WTC11 (cell line): ENCODE results near the gene BCAS3.

Experiments used
- CBFB ChIP-seq: sonication (generic); formaldehyde crosslinking; IDR thresholded peaks from 2 replicates; pipeline ENCODE4 v1.8.1; 2022; ENCODE audit warnings: mild to moderate bottlenecking, low read depth, missing genetic modification reagents
- IRF2 ChIP-seq: sonication (generic); formaldehyde crosslinking; IDR thresholded peaks from 2 replicates; pipeline ENCODE4 v1.8.0; 2022; ENCODE audit warnings: low read depth, missing genetic modification reagents, borderline replicate concordance
- KAT7 ChIP-seq: sonication (generic); formaldehyde crosslinking; IDR thresholded peaks from 2 replicates; pipeline ENCODE4 v1.8.1; 2023; ENCODE audit warnings: missing genetic modification reagents, mild to moderate bottlenecking, borderline replicate concordance
- MXD4 ChIP-seq: fragments of 250-450 bp; sonication (Bioruptor Pico); IDR thresholded peaks from 2 replicates; pipeline ENCODE4 v1.8.0; 2021; ENCODE audit warnings: mild to moderate bottlenecking, moderate library complexity, borderline replicate concordance
- NFYB ChIP-seq: sonication (generic); formaldehyde crosslinking; conservative IDR thresholded peaks from 2 replicates; pipeline ENCODE4 v1.8.0; 2022; ENCODE audit warnings: low read depth, missing genetic modification reagents
- NR2C2 ChIP-seq: sonication (generic); formaldehyde crosslinking; IDR thresholded peaks from 2 replicates; pipeline ENCODE4 v1.8.0; 2022; ENCODE audit warnings: mild to moderate bottlenecking, missing genetic modification reagents
- SMAD4 ChIP-seq: sonication (generic); formaldehyde crosslinking; IDR thresholded peaks from 2 replicates; pipeline ENCODE4 v1.8.0; 2022; ENCODE audit warnings: mild to moderate bottlenecking, missing genetic modification reagents
- SP1 ChIP-seq: sonication (generic); formaldehyde crosslinking; conservative IDR thresholded peaks from 2 replicates; pipeline ENCODE4 v1.8.1; 2022; ENCODE audit warnings: missing genetic modification reagents
- ZNF423 ChIP-seq: fragments of 250-450 bp; sonication (Bioruptor Pico); IDR thresholded peaks from 2 replicates; pipeline ENCODE4 v2.1.2; 2022; ENCODE audit warnings: mild to moderate bottlenecking, moderate library complexity
- ZNF671 ChIP-seq: fragments of 250-450 bp; sonication (Bioruptor Pico); IDR thresholded peaks from 2 replicates; pipeline ENCODE4 v1.8.0; 2021; ENCODE audit warnings: mild to moderate bottlenecking
- TF ChIP-seq, protein P1 (sequence below): fragments of 200-600 bp; IDR thresholded peaks from 2 replicates; pipeline ENCODE4 v1.8.0; 2022; ENCODE audit warnings: antibody characterized with exemption
- TF ChIP-seq, protein P2 (sequence below): sonication (generic); formaldehyde crosslinking; IDR thresholded peaks from 2 replicates; pipeline ENCODE4 v1.8.0; 2023; ENCODE audit warnings: missing genetic modification reagents, mild to moderate bottlenecking, borderline replicate concordance
- TF ChIP-seq, protein P3 (sequence below): fragments of 250-450 bp; sonication (Bioruptor Pico); IDR thresholded peaks from 2 replicates; pipeline ENCODE4 v2.1.2; 2022; ENCODE audit warnings: mild to moderate bottlenecking, moderate library complexity

- TF ChIP-seq ZNF671 (CRISPR knock-in tag) (no peak), SP1 (CRISPR knock-in tag) (no peak), CBFB (CRISPR knock-in tag) (no peak), NR2C2 (CRISPR knock-in tag) (no peak), IRF2 (CRISPR knock-in tag) (no peak), KAT7 (CRISPR knock-in tag) (no peak), SMAD4 (CRISPR knock-in tag) (no peak), NFYB (CRISPR knock-in tag) (no peak), ZNF423 (CRISPR knock-in tag) (peak; percentile 72; the same call in 1 of the 2 replicates), MXD4 (CRISPR knock-in tag) (no peak)
- TF ChIP-seq, protein P1, sequence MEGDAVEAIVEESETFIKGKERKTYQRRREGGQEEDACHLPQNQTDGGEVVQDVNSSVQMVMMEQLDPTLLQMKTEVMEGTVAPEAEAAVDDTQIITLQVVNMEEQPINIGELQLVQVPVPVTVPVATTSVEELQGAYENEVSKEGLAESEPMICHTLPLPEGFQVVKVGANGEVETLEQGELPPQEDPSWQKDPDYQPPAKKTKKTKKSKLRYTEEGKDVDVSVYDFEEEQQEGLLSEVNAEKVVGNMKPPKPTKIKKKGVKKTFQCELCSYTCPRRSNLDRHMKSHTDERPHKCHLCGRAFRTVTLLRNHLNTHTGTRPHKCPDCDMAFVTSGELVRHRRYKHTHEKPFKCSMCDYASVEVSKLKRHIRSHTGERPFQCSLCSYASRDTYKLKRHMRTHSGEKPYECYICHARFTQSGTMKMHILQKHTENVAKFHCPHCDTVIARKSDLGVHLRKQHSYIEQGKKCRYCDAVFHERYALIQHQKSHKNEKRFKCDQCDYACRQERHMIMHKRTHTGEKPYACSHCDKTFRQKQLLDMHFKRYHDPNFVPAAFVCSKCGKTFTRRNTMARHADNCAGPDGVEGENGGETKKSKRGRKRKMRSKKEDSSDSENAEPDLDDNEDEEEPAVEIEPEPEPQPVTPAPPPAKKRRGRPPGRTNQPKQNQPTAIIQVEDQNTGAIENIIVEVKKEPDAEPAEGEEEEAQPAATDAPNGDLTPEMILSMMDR: no peak
- TF ChIP-seq, protein P2, sequence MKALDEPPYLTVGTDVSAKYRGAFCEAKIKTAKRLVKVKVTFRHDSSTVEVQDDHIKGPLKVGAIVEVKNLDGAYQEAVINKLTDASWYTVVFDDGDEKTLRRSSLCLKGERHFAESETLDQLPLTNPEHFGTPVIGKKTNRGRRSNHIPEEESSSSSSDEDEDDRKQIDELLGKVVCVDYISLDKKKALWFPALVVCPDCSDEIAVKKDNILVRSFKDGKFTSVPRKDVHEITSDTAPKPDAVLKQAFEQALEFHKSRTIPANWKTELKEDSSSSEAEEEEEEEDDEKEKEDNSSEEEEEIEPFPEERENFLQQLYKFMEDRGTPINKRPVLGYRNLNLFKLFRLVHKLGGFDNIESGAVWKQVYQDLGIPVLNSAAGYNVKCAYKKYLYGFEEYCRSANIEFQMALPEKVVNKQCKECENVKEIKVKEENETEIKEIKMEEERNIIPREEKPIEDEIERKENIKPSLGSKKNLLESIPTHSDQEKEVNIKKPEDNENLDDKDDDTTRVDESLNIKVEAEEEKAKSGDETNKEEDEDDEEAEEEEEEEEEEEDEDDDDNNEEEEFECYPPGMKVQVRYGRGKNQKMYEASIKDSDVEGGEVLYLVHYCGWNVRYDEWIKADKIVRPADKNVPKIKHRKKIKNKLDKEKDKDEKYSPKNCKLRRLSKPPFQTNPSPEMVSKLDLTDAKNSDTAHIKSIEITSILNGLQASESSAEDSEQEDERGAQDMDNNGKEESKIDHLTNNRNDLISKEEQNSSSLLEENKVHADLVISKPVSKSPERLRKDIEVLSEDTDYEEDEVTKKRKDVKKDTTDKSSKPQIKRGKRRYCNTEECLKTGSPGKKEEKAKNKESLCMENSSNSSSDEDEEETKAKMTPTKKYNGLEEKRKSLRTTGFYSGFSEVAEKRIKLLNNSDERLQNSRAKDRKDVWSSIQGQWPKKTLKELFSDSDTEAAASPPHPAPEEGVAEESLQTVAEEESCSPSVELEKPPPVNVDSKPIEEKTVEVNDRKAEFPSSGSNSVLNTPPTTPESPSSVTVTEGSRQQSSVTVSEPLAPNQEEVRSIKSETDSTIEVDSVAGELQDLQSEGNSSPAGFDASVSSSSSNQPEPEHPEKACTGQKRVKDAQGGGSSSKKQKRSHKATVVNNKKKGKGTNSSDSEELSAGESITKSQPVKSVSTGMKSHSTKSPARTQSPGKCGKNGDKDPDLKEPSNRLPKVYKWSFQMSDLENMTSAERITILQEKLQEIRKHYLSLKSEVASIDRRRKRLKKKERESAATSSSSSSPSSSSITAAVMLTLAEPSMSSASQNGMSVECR (CRISPR knock-in tag): no peak
- TF ChIP-seq, protein P3, sequence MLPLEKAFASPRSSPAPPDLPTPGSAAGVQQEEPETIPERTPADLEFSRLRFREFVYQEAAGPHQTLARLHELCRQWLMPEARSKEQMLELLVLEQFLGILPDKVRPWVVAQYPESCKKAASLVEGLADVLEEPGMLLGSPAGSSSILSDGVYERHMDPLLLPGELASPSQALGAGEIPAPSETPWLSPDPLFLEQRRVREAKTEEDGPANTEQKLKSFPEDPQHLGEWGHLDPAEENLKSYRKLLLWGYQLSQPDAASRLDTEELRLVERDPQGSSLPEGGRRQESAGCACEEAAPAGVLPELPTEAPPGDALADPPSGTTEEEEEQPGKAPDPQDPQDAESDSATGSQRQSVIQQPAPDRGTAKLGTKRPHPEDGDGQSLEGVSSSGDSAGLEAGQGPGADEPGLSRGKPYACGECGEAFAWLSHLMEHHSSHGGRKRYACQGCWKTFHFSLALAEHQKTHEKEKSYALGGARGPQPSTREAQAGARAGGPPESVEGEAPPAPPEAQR (CRISPR knock-in tag): no peak
Observed at GRCh38 chr17:61402978-61403800, 725.5 kb downstream of the BCAS3 start.
